Peyer's patch (tissue), 4 donors: ENCODE data around the gene NGFR. TPM values are rescaled to one million over a fixed set of nuclear protein-coding genes. Genes with fewer than 3 reads are reported as not detected.
"Not testable (repeated sequence)": the region's sequence is repeated elsewhere in the genome, so short reads cannot be mapped to it uniquely, and the experiment has no call there.

Experiments
- DNase-seq, 3 donors: peaks; one replicate each; pipeline ENCODE4 v3.0.0-alpha.2; 2017 to 2019
- H3K27ac ChIP-seq, 4 donors: fragments of 200-600 bp; sonication (generic); one replicate each; pipeline ENCODE4 v1.5.1; 2016 to 2019
- H3K27me3 ChIP-seq, 2 donors: fragments of 200-600 bp; sonication (generic); one replicate each; pipeline ENCODE4 v1.5.1; 2019
- H3K36me3 ChIP-seq, 3 donors: fragments of 200-600 bp; sonication (generic); one replicate each; pipeline ENCODE4 v1.5.1; 2016 to 2019
- H3K4me1 ChIP-seq, 4 donors: fragments of 200-600 bp; sonication (generic); one replicate each; pipeline ENCODE4 v1.5.1; 2016 to 2019
- H3K4me3 ChIP-seq, 4 donors: fragments of 200-600 bp; sonication (generic); 1 replicate in 3 of 4; 2 replicates in 1 of 4; pipeline ENCODE4 v1.5.1; 2016 to 2019; ENCODE audit warnings: mild to moderate bottlenecking in 1 of 4
- H3K9me3 ChIP-seq, 4 donors: fragments of 200-600 bp; sonication (generic); one replicate each; pipeline ENCODE4 v1.5.1; 2016 to 2019; ENCODE audit warnings: mild to moderate bottlenecking in 1 of 4
- CTCF ChIP-seq, 6 experiments: fragments of 450-650 bp in 4 of 6; fragments of 200-600 bp in 2 of 6; sonication (generic) in 1 of 6; IDR thresholded peaks; one replicate each; pipeline ENCODE4 v1.5.1; 2017 to 2019; ENCODE audit warnings: antibody characterized with exemption in 6 of 6, mild to moderate bottlenecking in 3 of 6, moderate library complexity in 1 of 6
- POLR2A ChIP-seq, 2 donors: fragments of 450-650 bp; IDR thresholded peaks; one replicate each; pipeline ENCODE4 v1.5.1; 2017; ENCODE audit warnings: antibody characterized with exemption in 2 of 2, mild to moderate bottlenecking in 2 of 2, moderate library complexity in 2 of 2
- total RNA-seq, 4 donors: library from RNA; depleted of rRNA; stranded (reverse); fragments of >200 nt; gene quantifications; one replicate each; pipeline ENCODE4 v1.1.0, GENCODE V29; 2016

Gene NGFR
- total RNA-seq, 4 donors from 2014 or later = 0.70 to 1.9 (median 1.5) TPM; not detected in 1

- no peak overlapping the region for H3K4me3 ChIP-seq
- no peak for DNase-seq
- H3K9me3 ChIP-seq = no peaks in the 10 kb centered on the region
- H3K4me1 ChIP-seq = peaks cover 0 to 14% (median 13%) of the 10 kb centered on the region in 4 donors
- no peak overlapping the region for H3K27ac ChIP-seq
- TF ChIP-seq CTCF (IDR thresholded peaks at IDR 0.05) (no peak), POLR2A (IDR thresholded peaks at IDR 0.05) (no peak)
- H3K27me3 ChIP-seq = peaks cover 0 to 16% of the 10 kb centered on the region in 2 donors
- H3K36me3 ChIP-seq = no peaks in the 10 kb centered on the region
Measured at GRCh38 chr17:49501496-49501895, 6.4 kb downstream of the NGFR start.

GRCh38 chr17:49502254-49502653 lies 7.2 kb downstream of the NGFR start:
- Histone ChIP-seq H3K9me3 (no peaks in the 10 kb centered on the region), H3K4me3 (no peak overlapping the region), H3K27me3 (peaks cover 0 to 16% of the 10 kb centered on the region in 2 donors), H3K27ac (no peak overlapping the region), H3K36me3 (no peaks in the 10 kb centered on the region), H3K4me1 (peaks cover 0 to 9% (median 5%) of the 10 kb centered on the region in 4 donors)
- TF ChIP-seq POLR2A (IDR thresholded peaks at IDR 0.05) = no peak
- no peak for TF ChIP-seq CTCF (IDR thresholded peaks at IDR 0.05)
- DNase-seq = no peak

GRCh38 chr17:49502680-49503079 lies 7.6 kb downstream of the NGFR start:
- H3K4me1 ChIP-seq, H3K27ac ChIP-seq, DNase-seq, H3K9me3 ChIP-seq, H3K4me3 ChIP-seq, H3K36me3 ChIP-seq: not testable (repeated sequence)
- peaks cover 0 to 16% of the 10 kb centered on the region in 2 donors for H3K27me3 ChIP-seq

- H3K9me3 ChIP-seq = no peaks in the 10 kb centered on the region
- no peak overlapping the region for H3K4me3 ChIP-seq
- no peak overlapping the region for H3K27ac ChIP-seq
- TF ChIP-seq CTCF (IDR thresholded peaks at IDR 0.05) (no peak), POLR2A (IDR thresholded peaks at IDR 0.05) (no peak)
- H3K27me3 ChIP-seq = peaks cover 0 to 3% of the 10 kb centered on the region in 2 donors
- H3K4me1 ChIP-seq = no peaks in the 10 kb centered on the region
- no peaks in the 10 kb centered on the region for H3K36me3 ChIP-seq
- DNase-seq = no peak
Measured at GRCh38 chr17:49504369-49504768, 9.3 kb downstream of the NGFR start.

- no peak for DNase-seq
Measured at GRCh38 chr17:49505854-49506253, 10.8 kb downstream of the NGFR start.

GRCh38 chr17:49506282-49506681 lies 11.2 kb downstream of the NGFR start:
- Histone ChIP-seq H3K36me3 (no peaks in the 10 kb centered on the region), H3K27ac (no peak overlapping the region), H3K4me1 (no peaks in the 10 kb centered on the region), H3K27me3 (no peaks in the 10 kb centered on the region), H3K4me3 (no peak overlapping the region), H3K9me3 (no peaks in the 10 kb centered on the region)
- TF ChIP-seq POLR2A (IDR thresholded peaks at IDR 0.05) (no peak), CTCF (IDR thresholded peaks at IDR 0.05) (no peak)
- DNase-seq = no peak

More at GRCh38 chr17:49505854-49506253, 10.8 kb downstream of the NGFR start:
- no peaks in the 10 kb centered on the region for H3K36me3 ChIP-seq
- no peak overlapping the region for H3K4me3 ChIP-seq
- no peaks in the 10 kb centered on the region for H3K9me3 ChIP-seq
- no peaks in the 10 kb centered on the region for H3K27me3 ChIP-seq
- no peaks in the 10 kb centered on the region for H3K4me1 ChIP-seq
- no peak overlapping the region for H3K27ac ChIP-seq
- TF ChIP-seq CTCF (IDR thresholded peaks at IDR 0.05) = no peak
- TF ChIP-seq POLR2A (IDR thresholded peaks at IDR 0.05) = no peak
